ENCODE results near the gene FBXO41.

FBXO41 gene

DNA sequence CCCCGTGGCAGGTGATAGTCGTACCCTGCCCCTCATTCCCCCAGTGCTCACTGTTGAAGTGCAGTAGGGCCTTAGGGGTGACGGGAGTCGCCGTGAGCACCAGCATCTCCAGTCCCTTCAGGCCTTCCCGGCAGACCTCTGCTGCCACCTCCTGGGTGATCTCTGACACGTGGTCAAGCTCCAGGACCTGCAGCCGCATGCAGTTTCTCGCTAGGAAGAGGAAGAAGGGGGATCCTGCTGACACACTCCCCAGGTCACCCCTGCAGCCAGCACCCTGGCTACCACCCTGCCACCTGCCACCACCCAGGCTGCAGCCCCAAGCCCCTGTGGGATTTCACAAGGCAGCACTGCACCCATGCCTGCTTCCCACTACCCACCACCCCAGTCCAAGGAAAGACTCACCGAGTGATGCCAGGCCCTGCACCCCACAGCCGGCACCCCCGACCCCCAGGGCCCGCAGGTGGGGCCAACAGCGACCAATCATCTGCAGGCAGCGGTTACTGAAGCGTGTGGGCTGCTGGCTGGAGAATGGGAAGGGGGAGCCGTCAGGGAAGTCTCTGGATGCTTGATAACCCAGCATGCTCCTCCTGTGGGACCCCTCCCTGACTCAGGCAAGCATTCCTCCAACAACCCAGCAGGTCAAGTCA is 23.8 kb downstream of the FBXO41 start:
- DNase-seq (ENCODE audit: insufficient read length, low spot score) (peak; percentile 72), FAIRE-seq (no peak)
- TF ChIP-seq, protein P1, sequence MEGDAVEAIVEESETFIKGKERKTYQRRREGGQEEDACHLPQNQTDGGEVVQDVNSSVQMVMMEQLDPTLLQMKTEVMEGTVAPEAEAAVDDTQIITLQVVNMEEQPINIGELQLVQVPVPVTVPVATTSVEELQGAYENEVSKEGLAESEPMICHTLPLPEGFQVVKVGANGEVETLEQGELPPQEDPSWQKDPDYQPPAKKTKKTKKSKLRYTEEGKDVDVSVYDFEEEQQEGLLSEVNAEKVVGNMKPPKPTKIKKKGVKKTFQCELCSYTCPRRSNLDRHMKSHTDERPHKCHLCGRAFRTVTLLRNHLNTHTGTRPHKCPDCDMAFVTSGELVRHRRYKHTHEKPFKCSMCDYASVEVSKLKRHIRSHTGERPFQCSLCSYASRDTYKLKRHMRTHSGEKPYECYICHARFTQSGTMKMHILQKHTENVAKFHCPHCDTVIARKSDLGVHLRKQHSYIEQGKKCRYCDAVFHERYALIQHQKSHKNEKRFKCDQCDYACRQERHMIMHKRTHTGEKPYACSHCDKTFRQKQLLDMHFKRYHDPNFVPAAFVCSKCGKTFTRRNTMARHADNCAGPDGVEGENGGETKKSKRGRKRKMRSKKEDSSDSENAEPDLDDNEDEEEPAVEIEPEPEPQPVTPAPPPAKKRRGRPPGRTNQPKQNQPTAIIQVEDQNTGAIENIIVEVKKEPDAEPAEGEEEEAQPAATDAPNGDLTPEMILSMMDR (IDR thresholded peaks at IDR 0.05; ENCODE audit: insufficient read depth, missing control alignments) = peak; percentile 57

- FAIRE-seq (no peak), DNase-seq (ENCODE audit: insufficient read length, low spot score) (no peak)
- TF ChIP-seq, protein P1 (IDR thresholded peaks at IDR 0.05; ENCODE audit: insufficient read depth, missing control alignments) = no peak
Measured at GRCh38 chr2:73259704-73260337, 24.5 kb downstream of the FBXO41 start.

DNA sequence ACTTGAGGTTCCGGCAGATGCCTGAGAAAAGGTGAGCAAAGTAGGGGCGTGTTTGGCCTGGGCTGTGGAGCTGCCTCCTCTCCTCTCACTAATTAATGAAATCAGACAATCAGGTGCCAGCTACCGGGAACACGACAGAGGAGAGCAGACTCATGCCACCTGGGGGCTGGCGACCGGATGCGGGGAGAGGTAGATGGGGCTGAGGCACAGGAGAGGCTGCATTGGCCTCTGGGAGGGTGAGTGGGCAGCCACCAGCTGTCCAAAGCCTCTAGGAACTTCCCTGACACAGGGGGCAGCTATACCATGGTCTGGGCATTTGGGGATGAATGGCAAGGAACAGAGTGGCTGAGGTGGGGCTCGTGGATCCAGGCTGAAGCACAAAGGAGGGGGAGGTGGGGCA is 25.0 kb downstream of the FBXO41 start:
- TF ChIP-seq, protein P1 (IDR thresholded peaks at IDR 0.05; ENCODE audit: insufficient read depth, missing control alignments) = no peak
- FAIRE-seq (no peak), DNase-seq (ENCODE audit: insufficient read length, low spot score) (no peak)

- DNase-seq (ENCODE audit: insufficient read length, low spot score) (no peak), FAIRE-seq (no peak)
- TF ChIP-seq, protein P1 (IDR thresholded peaks at IDR 0.05; ENCODE audit: insufficient read depth, missing control alignments) = no peak
Measured at GRCh38 chr2:73258913-73259215, 25.4 kb downstream of the FBXO41 start.

DNA sequence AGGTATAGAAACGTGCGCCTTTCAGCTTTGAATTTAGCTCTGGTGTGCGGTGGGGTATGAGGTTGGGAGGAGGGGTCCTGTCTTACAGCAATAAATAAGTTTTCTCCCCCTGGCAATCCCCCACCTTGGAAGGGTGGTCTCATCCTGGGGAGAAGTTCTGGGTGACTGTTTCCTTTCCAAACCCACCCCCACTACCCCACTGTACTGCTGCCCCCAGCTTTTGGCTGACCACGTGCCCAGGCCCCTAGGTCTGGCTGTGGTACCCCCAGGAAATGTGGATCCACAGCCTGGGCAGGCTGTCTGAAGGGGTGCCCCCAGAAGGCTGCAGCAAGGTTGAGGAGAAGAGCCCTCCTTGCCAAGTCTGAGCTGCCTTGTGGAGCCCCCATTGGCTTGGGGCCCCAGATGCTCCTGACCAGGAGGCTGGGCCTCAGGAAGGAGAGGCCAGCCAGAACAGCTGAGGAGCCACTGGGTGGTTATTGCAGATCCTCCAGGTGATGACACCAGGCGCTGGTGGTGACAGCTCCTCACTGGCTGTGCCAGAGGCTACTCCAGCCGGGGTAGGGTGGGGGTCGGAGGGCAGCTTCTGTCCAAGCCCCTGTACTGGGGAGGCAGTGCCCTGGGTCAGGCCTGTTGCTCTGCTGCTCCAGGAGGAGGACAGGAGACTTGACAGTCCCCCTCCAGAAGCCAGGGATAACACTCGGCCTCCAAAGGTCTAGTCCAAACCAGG is 25.9 kb downstream of the FBXO41 start:
- TF ChIP-seq, protein P1 (IDR thresholded peaks at IDR 0.05; ENCODE audit: insufficient read depth, missing control alignments) = no peak
- FAIRE-seq (no peak), DNase-seq (ENCODE audit: insufficient read length, low spot score) (no peak)

GRCh38 chr2:73257425-73258125 is 26.7 kb downstream of the FBXO41 start:
- FAIRE-seq (no peak), DNase-seq (ENCODE audit: insufficient read length, low spot score) (no peak)
- TF ChIP-seq, protein P1 (IDR thresholded peaks at IDR 0.05; ENCODE audit: insufficient read depth, missing control alignments) = no peak
